ENCODE data around the gene SLC9A9.

The SLC9A9 gene

DNA sequence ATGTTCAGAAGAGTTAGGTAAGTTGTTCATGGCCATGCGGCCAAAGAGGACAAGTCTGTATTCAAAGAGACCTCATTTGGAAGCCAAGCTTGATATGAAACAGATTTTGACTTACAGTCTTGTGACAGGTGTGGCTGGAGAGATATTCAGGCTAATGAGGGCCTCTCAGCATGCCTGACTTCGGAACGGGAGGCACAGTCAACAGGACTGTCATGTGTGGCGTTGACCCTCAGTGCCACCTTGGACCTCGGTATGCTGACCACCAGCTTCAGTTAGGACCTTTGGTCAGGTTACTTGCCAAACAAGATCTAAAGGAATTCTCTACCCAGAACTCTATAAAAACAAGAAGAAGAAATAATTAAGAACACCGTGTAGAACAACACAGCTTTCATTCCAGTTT is 604.6 kb downstream of the SLC9A9 start:
- DNase-seq (ENCODE audit: low read depth): no peak

DNA sequence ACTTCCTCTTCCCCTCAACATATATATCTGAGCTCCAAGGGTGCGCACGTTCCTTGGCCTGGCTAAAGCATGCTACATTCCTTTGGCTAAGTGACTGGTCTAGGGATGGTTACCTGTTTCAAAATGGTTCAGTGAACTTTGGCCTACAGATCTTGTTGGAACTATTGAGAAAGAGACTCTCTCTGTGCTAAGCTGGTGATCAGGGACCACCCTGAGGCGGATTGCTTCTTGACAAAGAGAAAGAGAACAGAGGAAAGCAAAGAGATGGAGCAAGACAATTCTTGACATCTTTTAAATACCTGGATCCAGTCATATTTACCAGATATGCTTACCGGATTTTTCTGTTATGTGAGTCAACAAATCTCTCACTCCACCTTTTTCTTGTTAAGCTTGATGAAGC is 605.6 kb downstream of the SLC9A9 start:
- DNase-seq (ENCODE audit: low read depth): no peak

DNA sequence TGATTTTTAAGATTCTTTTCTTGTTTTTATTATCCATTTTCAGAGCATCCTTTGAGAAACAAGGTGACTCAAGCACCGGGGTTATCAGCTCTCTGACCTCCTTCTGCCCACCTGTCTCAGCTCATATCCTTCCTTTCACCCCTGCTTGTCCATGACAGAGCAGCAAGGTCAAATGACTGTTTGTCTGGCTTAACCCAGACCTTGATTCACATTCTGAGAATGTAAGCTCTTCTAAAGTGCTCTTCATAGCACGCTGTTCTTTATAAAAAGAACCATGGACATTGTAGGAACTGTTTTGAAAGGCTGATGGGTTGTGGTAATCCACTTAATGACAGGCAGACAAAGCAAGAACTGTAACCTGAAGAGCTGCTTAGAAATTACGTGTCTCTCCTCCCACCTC is 606.2 kb downstream of the SLC9A9 start:
- DNase-seq (ENCODE audit: low read depth): no peak

DNA sequence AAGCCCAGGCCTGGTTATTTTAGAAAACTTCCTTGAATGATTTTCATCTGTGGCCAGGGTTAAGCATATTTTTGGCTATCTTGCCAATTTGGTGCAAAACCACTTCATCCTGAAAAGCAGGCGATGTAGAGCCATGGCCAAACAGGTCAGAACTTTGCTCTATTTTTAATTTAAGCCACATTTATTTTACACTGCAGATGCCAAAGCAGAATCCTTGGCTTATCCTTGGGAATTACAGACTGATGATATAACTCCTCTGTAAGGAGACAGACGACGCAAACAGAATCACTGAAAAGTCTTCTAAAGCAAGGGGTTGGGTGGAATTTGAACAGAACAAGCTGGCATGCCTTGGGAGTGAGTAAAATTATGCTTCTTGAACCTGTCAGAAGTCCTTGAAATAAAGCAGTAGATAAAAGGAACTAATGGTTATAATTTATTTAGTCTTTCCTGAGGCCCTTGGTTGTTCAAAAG is 606.8 kb downstream of the SLC9A9 start:
- no peak for DNase-seq (ENCODE audit: low read depth)

DNA sequence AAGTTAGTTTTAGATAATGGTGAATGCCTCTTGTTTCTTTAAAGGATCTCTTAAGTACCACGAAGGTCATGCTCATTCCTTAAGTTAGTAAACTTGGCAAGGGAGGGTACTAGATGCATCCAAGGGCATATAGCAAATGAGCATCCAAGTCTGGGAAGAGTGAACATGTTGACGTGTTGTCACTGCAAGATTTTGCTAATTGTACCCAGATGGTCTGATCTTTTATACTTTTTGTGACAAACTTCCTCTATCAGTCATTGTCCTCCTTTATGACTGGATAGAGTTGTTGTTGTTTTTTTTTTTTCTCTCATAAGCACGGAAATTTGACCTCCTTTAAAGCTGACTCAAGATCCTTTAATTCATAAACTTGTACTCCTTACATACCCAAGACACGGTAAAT is 607.4 kb downstream of the SLC9A9 start:
- no peak for DNase-seq (ENCODE audit: low read depth)

DNA sequence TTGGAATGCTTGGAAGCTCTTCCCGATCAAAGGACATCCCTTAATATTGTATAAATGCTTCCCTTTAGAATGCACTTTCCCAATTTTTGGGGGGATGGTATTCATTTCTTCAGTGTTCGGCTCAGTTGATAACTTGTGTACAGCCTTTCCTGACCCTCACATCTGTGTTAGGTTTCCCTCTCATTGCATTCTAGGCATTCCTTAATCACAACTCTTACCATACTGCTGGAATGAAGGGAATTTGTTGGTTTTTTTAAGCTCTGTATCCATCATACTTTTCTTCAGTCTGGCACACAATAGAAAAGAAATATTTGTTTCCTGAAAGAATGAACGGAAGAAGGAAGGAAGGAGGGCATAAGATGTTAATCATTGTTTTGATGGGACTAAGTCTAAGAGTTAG is 609.2 kb downstream of the SLC9A9 start:
- DNase-seq (ENCODE audit: low read depth): no peak

DNA sequence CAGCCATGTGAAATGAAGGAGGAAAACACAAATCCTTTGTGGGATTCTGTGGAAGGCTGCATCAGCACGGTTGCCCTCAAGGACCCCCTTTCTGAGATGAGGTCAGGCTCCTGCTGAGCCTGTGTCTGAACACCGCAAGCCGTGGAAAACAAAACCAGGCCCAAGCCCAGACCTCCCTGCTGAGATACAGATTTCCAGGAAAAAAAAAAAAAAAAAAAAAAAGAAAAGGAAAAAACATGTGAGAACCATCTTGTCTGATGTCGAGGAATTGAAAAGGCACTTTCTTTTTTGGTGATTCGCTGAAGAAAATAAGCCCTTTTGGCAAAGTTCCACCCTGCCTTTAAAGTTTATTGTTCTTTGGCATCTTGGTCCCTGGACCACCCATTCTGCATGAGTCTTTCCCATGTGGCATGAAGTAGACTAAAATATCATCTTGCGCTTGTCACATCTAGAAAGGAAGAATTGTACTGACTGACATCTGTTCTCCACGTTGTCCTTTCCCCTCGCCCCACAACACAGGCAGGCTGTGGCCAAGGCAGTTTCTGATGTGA is 611.1 kb downstream of the SLC9A9 start:
- no peak for DNase-seq (ENCODE audit: low read depth)

DNA sequence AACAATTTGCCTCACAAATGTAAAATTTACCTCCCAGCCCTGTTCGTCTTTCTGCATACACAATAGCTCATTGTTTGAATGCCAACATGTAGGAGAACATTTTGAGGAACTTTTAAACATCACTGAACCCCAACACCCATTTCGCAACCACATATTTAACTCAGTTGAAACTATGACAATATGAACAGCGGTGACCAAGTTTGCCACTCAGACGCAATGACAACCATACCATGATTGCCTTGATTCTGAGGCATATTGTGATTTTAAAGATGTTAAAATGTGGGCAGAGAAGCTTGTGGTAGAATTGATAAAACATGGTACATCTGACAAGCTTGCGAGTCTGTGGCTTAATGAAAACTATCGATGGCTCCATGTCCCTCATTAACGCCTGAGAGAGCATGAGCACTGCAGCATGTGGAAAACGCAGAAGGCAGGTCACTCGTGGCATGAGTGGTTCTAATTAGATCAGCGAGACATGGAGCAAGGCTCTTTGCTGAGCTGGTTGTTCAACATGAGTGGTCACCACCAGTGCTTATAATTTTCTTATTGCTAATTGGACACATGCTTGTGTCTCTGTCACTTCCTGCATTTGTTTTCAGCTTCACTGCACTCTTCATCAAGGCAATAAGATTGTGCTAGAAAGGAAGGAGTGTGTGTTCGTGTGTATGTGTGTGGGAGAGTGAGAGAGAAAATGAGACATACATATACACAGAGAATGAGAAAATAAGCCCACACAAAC is 611.9 kb downstream of the SLC9A9 start:
- DNase-seq (ENCODE audit: low read depth): no peak

DNA sequence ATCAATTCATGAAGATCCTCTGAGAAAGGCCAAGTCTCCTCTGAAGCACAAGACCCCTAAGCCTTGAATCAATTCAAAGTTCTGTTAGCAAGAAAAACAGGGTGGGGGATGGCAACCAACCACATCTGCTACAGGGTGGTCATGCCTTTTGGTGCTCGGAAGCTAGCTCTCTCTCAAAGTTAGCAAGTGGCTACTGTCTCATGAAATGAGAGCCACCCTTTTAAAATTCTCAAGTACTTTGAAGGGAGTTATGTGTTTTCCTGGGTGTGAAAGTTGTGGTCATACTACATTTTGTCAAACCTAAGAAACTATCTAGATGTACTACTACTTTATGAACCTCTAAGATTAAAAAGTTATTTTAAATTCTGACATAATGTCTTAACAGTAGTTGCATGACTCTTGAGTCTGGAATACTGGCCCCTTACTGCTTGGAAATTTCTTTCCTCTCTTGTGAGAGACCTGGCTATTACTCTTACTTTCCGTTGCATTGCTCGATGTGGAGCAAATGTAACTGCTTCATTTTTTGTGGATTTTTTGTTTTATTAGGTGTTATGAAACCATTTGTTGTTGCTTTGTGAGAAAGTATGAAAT is 612.6 kb downstream of the SLC9A9 start:
- no peak for DNase-seq (ENCODE audit: low read depth)

DNA sequence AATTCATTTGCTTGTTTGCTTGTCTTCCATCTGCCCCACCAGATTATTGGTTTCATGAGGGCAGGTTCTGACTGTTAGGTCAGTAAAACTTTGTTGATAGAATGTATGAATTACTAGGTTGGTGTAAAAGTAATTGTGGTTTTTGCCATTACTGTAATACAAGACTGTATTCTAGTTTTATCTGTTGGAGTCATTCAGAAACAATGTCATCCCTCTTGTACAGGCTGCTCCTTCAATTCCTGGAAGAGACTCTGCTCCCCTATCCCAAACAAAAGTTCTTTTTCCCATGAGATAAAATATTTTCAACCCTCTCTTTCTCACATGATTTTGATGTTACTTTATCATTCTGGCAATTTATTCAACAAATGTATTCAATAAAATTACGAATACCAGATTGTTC is 613.7 kb downstream of the SLC9A9 start:
- DNase-seq (ENCODE audit: low read depth): no peak

DNA sequence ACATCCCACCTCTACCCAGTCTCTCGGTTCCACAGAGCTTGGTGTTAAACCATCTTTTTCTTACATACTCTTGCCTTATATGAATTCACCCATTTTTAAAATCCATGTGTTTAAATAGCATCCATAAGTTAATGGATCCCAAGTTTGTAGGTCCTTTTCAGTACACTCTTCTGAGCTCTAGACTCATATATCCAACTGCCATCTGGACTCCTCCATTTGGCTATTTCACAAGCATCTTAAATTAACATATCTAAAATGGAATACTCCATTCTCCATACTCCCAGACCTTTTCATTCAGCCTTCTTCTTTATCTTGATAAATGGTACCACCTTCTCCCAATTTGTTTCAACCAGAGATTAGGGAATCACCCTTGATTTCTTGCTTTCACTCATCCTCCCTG is 615.3 kb downstream of the SLC9A9 start:
- no peak for DNase-seq (ENCODE audit: low read depth)

DNA sequence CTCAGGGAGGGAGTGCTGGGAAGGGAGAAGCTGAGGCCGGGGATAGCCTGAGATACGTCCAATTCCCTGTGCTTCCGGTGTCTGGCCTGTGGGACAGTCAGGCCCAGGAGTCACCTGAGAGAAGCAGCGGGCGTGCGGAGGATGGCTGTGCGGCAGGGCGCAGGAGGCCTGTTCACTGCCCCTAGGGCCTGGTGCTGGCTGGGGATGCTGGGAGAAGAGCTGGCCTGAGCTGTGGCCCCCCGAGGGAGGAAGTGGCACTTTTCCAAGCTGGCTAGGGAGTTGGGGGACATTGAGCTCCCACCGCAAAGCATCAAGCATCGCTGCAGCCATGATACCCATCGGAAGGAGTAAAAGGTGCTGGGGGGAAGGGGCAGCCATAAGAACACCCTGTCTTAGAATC is 619.9 kb downstream of the SLC9A9 start:
- no peak for DNase-seq (ENCODE audit: low read depth)

DNA sequence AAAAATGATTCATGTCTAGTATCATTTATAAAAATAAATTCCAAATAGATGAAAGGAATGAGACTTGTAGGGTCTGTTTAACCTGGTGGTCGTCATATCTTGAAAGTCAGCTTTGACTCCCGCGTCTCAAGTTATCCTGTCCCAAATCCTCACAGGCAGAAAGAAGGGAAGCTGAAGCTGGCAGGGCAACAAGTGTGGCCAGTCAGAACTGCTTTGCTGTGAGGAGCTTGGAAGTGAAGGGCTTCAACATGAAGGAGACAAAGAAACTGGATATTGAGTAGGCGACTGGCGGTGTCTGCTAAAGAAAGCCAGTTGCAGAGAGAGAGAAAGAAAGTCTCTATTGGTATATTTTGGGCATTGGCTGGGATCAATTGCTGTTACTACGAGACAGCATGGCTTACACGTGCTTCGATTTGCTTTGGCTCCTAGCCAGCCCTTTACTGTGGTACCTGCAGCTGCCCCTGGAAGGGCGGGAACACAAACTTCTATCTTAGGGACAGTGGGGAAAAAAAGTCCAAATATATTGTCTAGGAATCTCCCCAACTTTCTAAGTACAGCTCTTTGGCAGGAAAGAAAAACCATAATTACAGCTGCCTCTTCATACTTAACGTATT is 621.5 kb downstream of the SLC9A9 start:
- DNase-seq (ENCODE audit: low read depth): no peak

DNA sequence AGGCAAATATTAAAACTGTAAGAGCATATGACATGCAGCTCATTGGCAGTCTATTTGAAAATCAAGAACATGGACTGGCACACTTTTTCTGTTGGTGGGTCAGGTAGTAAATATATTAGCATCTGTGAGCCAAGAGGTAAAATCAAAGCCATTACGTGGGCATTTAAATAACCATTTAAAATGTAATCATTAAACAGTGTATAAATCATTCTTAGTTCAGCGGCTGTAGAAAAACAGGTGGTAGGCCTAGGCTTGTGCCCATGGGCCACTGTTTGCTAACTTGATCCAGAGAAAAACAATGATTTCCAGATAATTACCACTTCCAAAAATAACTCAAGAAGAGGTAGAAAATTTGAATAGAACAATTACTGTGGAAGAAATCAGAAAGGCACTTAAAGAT is 623.6 kb downstream of the SLC9A9 start:
- no peak for DNase-seq (ENCODE audit: low read depth)

DNA sequence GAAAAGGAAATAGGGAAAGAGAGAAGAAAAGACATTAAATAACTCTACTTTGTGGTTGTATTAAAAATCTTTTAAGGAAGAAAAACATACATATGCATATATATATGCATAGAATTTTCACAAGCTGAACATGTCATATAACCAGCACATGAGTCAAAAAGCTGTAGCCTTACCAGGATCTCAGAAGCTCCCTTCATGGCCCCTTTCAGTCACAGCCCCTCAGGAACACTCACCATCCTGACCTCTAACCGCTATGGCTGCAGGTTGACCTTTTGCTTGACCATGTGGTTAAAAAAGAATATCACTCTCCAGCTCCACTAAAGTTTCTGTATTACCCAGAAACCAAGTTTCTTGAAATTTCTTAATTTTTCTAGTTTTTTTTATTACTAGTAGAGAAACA is 625.3 kb downstream of the SLC9A9 start:
- no peak for DNase-seq (ENCODE audit: low read depth)

DNA sequence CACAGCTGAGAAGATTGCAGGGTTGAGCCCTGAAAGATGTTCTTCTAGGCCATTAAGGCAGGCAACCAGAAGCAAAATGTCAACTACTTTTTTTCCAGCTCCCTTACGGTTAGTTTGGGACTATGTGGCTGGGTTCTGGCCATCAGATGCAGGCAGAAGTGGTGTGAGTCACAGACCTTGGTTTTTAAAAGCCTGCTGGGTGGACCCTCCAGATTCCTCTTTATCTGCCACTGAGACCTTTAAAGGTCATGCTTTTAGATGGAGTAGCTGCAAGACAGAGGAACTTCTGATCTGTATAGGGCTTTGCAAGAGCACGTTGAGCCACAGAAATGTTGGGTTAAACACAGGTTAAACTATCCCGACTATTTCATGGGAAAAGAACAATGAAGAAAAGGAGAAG is 625.8 kb downstream of the SLC9A9 start:
- no peak for DNase-seq (ENCODE audit: low read depth)

DNA sequence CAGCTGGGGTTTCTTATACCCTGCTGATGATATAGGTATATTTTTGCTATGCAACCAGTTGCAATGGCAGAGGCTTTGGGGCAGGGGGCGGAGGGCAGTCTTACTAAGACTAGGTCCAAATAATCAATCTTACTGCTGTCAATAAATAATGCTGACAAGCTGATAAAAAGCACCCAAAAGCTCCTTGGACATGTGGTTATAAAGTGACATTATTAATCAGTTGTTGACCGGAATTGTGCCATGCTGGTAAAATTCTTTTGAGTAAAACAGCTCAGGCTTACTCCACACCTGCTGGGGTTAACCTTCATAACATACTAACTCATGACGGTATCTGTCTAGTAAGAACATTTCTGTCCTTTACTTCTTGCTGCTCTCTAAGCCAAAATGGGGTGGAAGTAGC is 626.8 kb downstream of the SLC9A9 start:
- no peak for DNase-seq (ENCODE audit: low read depth)

DNA sequence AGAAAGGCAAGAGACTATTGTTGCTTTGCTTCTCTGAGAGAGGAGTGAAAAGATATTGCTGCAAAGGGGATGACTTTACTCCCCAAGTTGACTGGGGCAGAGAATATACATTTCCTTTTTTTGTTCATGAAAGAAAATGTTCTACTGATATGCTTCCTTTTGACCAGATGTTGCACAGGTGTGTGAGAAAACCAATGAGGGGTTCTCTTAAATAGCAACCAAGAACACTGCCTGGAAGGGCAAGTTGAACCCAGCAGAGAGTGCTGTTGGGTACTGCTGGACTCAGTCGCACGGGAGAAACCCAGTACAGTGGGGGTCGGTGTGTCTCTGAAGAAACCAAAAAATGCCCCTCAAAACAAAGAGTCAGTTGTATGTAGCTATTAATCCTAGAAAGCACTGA is 627.5 kb downstream of the SLC9A9 start:
- no peak for DNase-seq (ENCODE audit: low read depth)

DNA sequence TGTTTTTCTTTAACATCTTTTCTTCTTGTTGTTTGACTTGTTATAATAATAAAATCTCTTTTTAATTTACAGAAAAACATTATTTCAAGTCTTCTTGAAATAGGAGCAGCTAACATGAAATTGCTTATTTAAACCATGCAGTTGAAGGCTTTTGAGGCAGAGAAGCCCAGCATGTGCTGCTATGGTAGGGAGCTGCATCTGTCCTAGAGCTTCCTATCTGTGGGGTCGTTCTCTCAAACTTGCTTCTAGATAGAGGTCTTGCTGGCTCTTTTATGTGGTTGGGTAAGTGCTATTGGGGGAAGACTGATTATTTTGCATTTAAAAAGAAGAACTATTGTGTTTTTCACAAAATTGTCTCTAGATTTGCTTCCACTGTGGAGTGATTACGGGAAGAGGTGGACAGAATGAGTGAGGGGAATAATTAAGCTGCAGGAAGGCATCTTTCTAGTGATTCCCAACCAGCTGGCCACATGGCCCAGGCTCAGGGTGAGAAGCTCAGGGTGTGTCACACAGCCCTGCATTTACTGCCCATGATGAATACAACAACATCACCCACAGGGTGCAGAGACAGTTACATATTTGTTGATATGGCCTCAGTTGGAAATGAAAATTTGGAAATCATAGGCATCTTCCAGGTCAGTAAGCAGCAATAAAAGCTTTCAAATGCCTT is 630.0 kb downstream of the SLC9A9 start:
- no peak for DNase-seq (ENCODE audit: low read depth)

DNA sequence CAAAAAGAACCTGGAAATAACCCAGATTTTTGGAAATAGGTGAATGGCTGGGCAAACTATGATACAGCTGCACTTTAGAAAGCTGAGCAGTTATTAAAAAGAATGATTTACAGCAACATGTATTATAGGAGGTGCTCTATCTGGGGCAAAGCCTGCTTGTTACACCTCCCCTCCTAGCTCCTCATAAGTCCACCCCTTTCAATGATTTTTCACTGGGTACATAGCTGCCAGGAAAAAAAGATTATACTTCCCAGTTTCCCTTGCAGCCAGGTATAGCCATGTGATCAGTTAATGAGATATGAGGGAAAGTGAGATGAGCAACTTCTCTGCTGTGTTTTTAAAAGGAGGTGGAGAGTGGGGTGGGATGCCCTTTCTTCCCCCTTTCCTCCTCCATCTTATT is 631.0 kb downstream of the SLC9A9 start:
- DNase-seq (ENCODE audit: low read depth): no peak

DNA sequence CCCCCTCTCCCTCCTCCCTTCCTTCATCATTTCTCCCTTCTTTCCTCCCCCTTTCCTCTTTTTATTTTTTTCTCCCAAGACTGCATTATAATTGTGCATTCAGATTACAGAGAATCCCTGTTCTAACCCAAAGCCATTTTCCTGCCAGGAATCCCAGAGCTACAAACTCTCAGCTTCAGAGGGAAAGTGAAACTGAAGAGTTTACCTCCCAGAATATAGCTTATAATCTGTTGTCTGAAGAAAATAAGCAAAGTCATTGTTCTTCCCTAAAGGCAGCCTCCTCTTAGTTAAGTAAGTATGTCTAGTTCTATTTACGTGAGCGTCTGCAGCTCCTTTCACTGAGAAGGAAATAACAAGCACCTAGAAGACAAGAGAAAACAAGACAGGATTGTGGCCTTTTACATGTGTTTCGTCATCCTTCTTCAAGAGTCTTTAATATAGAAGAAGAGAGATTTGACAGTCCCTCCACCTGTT is 631.5 kb downstream of the SLC9A9 start:
- no peak for DNase-seq (ENCODE audit: low read depth)
